IMR-90 (cell line): Measurements from ENCODE around the gene GSTT2B. TPM values are rescaled to one million over a fixed set of nuclear protein-coding genes. Genes with fewer than 3 reads are reported as not detected.
"Not testable (repeated sequence)": the region's sequence is repeated elsewhere in the genome, so short reads cannot be mapped to it uniquely, and the experiment has no call there.

ENCODE experiments used
- ATAC-seq: fragments of 200-7000 bp; cut with Tn5 transposase; 2 replicates; pipeline ENCODE4 v1.9.1; 2020; ENCODE audit warnings: low read depth, mild to moderate bottlenecking, moderate library complexity
- BruUV-seq: library from RNA; stranded (reverse); fragments of 400-500 nt; replicated peaks from 2 replicates; lab custom pipeline; 2021; lab: Mats Ljungman, UMichigan
- CTCF ChIA-PET: fragments of 300-600 bp; formaldehyde crosslinking; extraction: SDS; loops from one replicate; lab custom pipeline; 2021; ENCODE audit warnings: antibody characterized with exemption; lab: Yijun Ruan, JAX
- POLR2A ChIA-PET: fragments of 300-600 bp; sonication (Branson Sonifier 250); formaldehyde crosslinking; loops from one replicate; lab custom pipeline; 2022; ENCODE audit warnings: antibody characterized with exemption; ENCODE audit not compliant: unreplicated experiment; lab: Charles Lee
- DNase-seq: peaks from one replicate; pipeline ENCODE4 v3.0.0; 2013
- H2AFZ ChIP-seq: replicated peaks from 2 replicates; pipeline ENCODE3; 2013; ENCODE audit warnings: low read length, mild to moderate bottlenecking; ENCODE audit not compliant: poor library complexity
- H2AK5ac ChIP-seq: 2 replicates; pipeline ENCODE4 v1.6.1; 2013; ENCODE audit warnings: low read depth, low read length, inconsistent platforms
- H2AK9ac ChIP-seq: replicated peaks from 2 replicates; pipeline ENCODE3; 2013; ENCODE audit warnings: mild to moderate bottlenecking, low read depth, low read length, moderate library complexity; ENCODE audit not compliant: poor library complexity
- H2BK120ac ChIP-seq: 2 replicates; pipeline ENCODE4 v1.6.1; 2013; ENCODE audit warnings: low read depth, low read length, inconsistent platforms
- H2BK15ac ChIP-seq: 3 replicates; pipeline ENCODE4 v1.6.1; 2013; ENCODE audit warnings: low read depth, low read length, inconsistent platforms
- H2BK20ac ChIP-seq: 2 replicates; pipeline ENCODE4 v1.6.1; 2013; ENCODE audit warnings: low read depth, mild to moderate bottlenecking, inconsistent platforms, low read length, moderate library complexity
- H2BK5ac ChIP-seq: 2 replicates; pipeline ENCODE4 v1.6.1; 2013; ENCODE audit warnings: mild to moderate bottlenecking, low read depth, low read length, inconsistent platforms; ENCODE audit not compliant: poor library complexity, severe bottlenecking
- H3K14ac ChIP-seq: replicated peaks from 2 replicates; pipeline ENCODE4 v1.6.1; 2013; ENCODE audit warnings: low read depth, low read length, inconsistent platforms
- H3K18ac ChIP-seq: 2 replicates; pipeline ENCODE4 v1.6.1; 2013; ENCODE audit warnings: low read depth, low read length, control low read depth
- H3K23ac ChIP-seq: 2 replicates; pipeline ENCODE4 v1.6.1; 2013; ENCODE audit warnings: low read depth, low read length, inconsistent platforms
- H3K27ac ChIP-seq: 2 replicates; pipeline ENCODE4 v1.5.1; 2013; ENCODE audit warnings: mild to moderate bottlenecking, control low read depth, low read length; ENCODE audit not compliant: insufficient read depth
- H3K27me3 ChIP-seq: 2 replicates; pipeline ENCODE4 v1.6.1; 2013; ENCODE audit warnings: low read length; ENCODE audit not compliant: control insufficient read depth, insufficient read depth
- H3K36me3 ChIP-seq: 2 replicates; pipeline ENCODE4 v1.6.1; 2013; ENCODE audit warnings: low read length, mixed read lengths; ENCODE audit not compliant: control insufficient read depth, insufficient read depth
- H3K4ac ChIP-seq: 2 replicates; pipeline ENCODE4 v1.6.1; 2013; ENCODE audit warnings: low read depth, low read length, inconsistent platforms
- H3K4me1 ChIP-seq: 2 replicates; pipeline ENCODE4 v1.6.1; 2013; ENCODE audit warnings: low read length, mixed read lengths; ENCODE audit not compliant: control insufficient read depth, insufficient read depth
- H3K4me2 ChIP-seq: 2 replicates; pipeline ENCODE4 v1.6.1; 2013; ENCODE audit warnings: low read depth, mild to moderate bottlenecking, control low read depth, low read length, moderate library complexity
- H3K4me3 ChIP-seq: 2 replicates; pipeline ENCODE4 v1.5.1; 2013; ENCODE audit warnings: low read depth, mild to moderate bottlenecking, control low read depth, low read length, moderate library complexity; ENCODE audit not compliant: insufficient read depth
- H3K56ac ChIP-seq: 2 replicates; pipeline ENCODE4 v1.6.1; 2013; ENCODE audit warnings: low read length, inconsistent platforms; ENCODE audit not compliant: insufficient read depth; ENCODE audit errors: extremely low read depth
- H3K79me1 ChIP-seq, 2 experiments: 2 replicates each; pipeline ENCODE4 v1.6.1; 2013; ENCODE audit warnings: low read length in 2 of 2, inconsistent platforms in 1 of 2, low read depth in 1 of 2
- H3K9ac ChIP-seq: 2 replicates; pipeline ENCODE4 v1.6.1; 2013; ENCODE audit warnings: low read depth, low read length, control low read depth
- H3K9me1 ChIP-seq: 2 replicates; pipeline ENCODE4 v1.6.1; 2013; ENCODE audit warnings: low read length, inconsistent platforms; ENCODE audit not compliant: insufficient read depth
- H3K9me3 ChIP-seq: 2 replicates; pipeline ENCODE4 v1.6.1; 2013; ENCODE audit warnings: low read length; ENCODE audit not compliant: control insufficient read depth, insufficient read depth
- H4K20me1 ChIP-seq: 2 replicates; pipeline ENCODE4 v1.6.1; 2013; ENCODE audit warnings: low read length, inconsistent platforms; ENCODE audit not compliant: insufficient read depth
- H4K5ac ChIP-seq: 2 replicates; pipeline ENCODE4 v1.6.1; 2013; ENCODE audit warnings: mild to moderate bottlenecking, low read depth, low read length, control low read depth
- H4K8ac ChIP-seq, 2 experiments: 2 replicates each; pipeline ENCODE4 v1.6.1; 2013; ENCODE audit warnings: low read depth in 2 of 2, low read length in 2 of 2, control low read depth in 1 of 2, inconsistent platforms in 1 of 2
- H4K91ac ChIP-seq: 2 replicates; pipeline ENCODE4 v1.6.1; 2013; ENCODE audit warnings: low read depth, low read length, inconsistent platforms; ENCODE audit not compliant: insufficient read depth
- WGBS, 2 experiments: methylation state at CpG; one replicate each; pipeline versions ENCODE4 v1.1.5 to v1.1.7; 2013; ENCODE audit warnings: missing lambda C conversion rate in 2 of 2; ENCODE audit not compliant: insufficient read length in 1 of 2; ENCODE audit errors: extremely low coverage in 2 of 2; 5-methylcytosine and 5-hydroxymethylcytosine counted together
- dilution Hi-C: fragments of 300-500 bp; cut with HindIII; formaldehyde crosslinking; loops from one replicate; pipeline ENCODE4 v1.14.3; 2018; ENCODE audit warnings: low sequenced_read_pairs; ENCODE audit not compliant: unreplicated experiment
- in situ Hi-C: fragments of 300-500 bp; cut with MboI; formaldehyde crosslinking; loops from 3 replicates; pipeline ENCODE4 v1.14.3; 2019; ENCODE audit warnings: low sequenced_read_pairs, inconsistent platforms, mixed read lengths
- intact Hi-C: fragments of 100-400 bp; cut with micrococcal nuclease; formaldehyde crosslinking; loops from 2 replicates; pipeline ENCODE4 v1.10.0; 2022
- polyA plus RNA-seq, 3 experiments: library from polyadenylated mRNA; depleted of rRNA; stranded (reverse); fragments of >200 nt; gene quantifications; 2 replicates each; pipeline ENCODE4 v1.2.3, GENCODE V29; 2012; ENCODE audit warnings: low replicate concordance in 1 of 3
- total RNA-seq: library from RNA; depleted of rRNA; stranded (reverse); fragments of >200 nt; gene quantifications from 2 replicates; pipeline ENCODE4 v1.2.3, GENCODE V29; 2012

GSTT2B gene
- total and polyA plus RNA-seq, 2 of the 4 experiments (the other 2 are of a cell fraction), result 15.1 to 77.0 TPM

DNA sequence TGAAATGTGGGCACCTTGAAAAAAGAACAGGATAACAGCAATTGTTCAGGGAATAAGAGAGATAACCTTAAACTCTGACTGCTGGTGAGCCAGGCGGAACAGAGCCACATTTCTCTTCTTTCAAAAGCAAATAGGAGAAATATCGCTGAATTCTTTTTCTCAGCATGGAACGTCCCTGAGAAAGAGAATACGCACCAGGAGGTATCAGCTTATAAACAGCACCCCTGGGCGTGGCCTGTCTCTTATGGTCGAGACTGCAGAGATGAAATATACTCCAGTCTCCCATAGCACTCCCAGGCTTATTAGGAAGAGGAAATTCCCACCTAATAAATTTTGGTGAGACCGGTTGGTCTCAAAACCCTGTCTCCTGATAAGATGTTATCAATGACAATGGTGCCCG is 5.1 kb downstream of the GSTT2B start:
- H3K23ac ChIP-seq, H2BK5ac ChIP-seq, H3K4ac ChIP-seq, H3K9ac ChIP-seq, H3K27me3 ChIP-seq, H3K79me1 ChIP-seq, H3K4me3 ChIP-seq, DNase-seq, H4K5ac ChIP-seq, dilution Hi-C loops, H3K9me1 ChIP-seq, H3K4me1 ChIP-seq, H4K91ac ChIP-seq, CTCF ChIA-PET, H3K18ac ChIP-seq, ATAC-seq, H2AFZ ChIP-seq, BruUV-seq, H2AK9ac ChIP-seq, H3K4me2 ChIP-seq, H2BK15ac ChIP-seq, H2AK5ac ChIP-seq, in situ Hi-C loops, H2BK20ac ChIP-seq, H3K56ac ChIP-seq, POLR2A ChIA-PET, H3K9me3 ChIP-seq, H3K27ac ChIP-seq, H4K20me1 ChIP-seq, H2BK120ac ChIP-seq, H3K36me3 ChIP-seq, H4K8ac ChIP-seq, H3K14ac ChIP-seq: not testable (repeated sequence)
- intact Hi-C loops, result loop anchor here (10.0 kb wide), 3 partner anchors 91 to 411 kb away; partner anchors contain the start of gene MMP11
- 40% methylated on average over 1 of the region's 8 CpGs; no CpG with 5 or more reads in 1 of the 2 experiments for WGBS, 2 experiments

- H3K9me3 ChIP-seq, H4K20me1 ChIP-seq, H2BK20ac ChIP-seq, POLR2A ChIA-PET, DNase-seq, H3K79me1 ChIP-seq, H2BK120ac ChIP-seq, H3K9ac ChIP-seq, dilution Hi-C loops, H3K23ac ChIP-seq, H3K56ac ChIP-seq, H3K4me1 ChIP-seq, H4K5ac ChIP-seq, H3K36me3 ChIP-seq, H2AK9ac ChIP-seq, BruUV-seq, H4K8ac ChIP-seq, ATAC-seq, H4K91ac ChIP-seq, H3K4ac ChIP-seq, H3K27ac ChIP-seq, H3K14ac ChIP-seq, in situ Hi-C loops, H3K4me3 ChIP-seq, H3K27me3 ChIP-seq, H2BK15ac ChIP-seq, H3K4me2 ChIP-seq, H3K18ac ChIP-seq, H3K9me1 ChIP-seq, CTCF ChIA-PET, H2AK5ac ChIP-seq, H2BK5ac ChIP-seq, H2AFZ ChIP-seq: not testable (repeated sequence)
- 65% methylated on average over 3 of the region's 6 CpGs; no CpG with 5 or more reads in 1 of the 2 experiments for WGBS, 2 experiments
- intact Hi-C loops, result loop anchor here (10.0 kb wide), 3 partner anchors 90 to 410 kb away; partner anchors contain the start of gene MMP11
Measured at GRCh38 chr22:23954991-23955305, 6.0 kb downstream of the GSTT2B start.
